PC-9 (cell line): ENCODE data around the gene OR7A10. TPM values are rescaled to one million over a fixed set of nuclear protein-coding genes. Genes with fewer than 3 reads are reported as not detected.
"Not testable (repeated sequence)": the region's sequence is repeated elsewhere in the genome, so short reads cannot be mapped to it uniquely, and the experiment has no call there.

ENCODE experiments used
- BruUV-seq: library from RNA; stranded (reverse); fragments of 400-500 nt; replicated peaks from 2 replicates; lab custom pipeline; 2021; lab: Mats Ljungman, UMichigan
- CTCF ChIA-PET: fragments of 300-600 bp; sonication (Branson Sonifier 250); formaldehyde crosslinking; loops from one replicate; lab custom pipeline; 2022; ENCODE audit warnings: antibody characterized with exemption; lab: Charles Lee
- POLR2A ChIA-PET: fragments of 300-600 bp; sonication (Branson Sonifier 250); formaldehyde crosslinking; loops from one replicate; lab custom pipeline; 2022; ENCODE audit warnings: antibody characterized with exemption; ENCODE audit not compliant: unreplicated experiment; lab: Charles Lee
- DNase-seq, 2 experiments: peaks; one replicate each; pipeline versions ENCODE4 v3.0.0 to v3.0.0-alpha.2; 2015 to 2022; ENCODE audit warnings: mixed read lengths in 1 of 2
- H2AFZ ChIP-seq: fragments of 200-600 bp; sonication (generic); 2 replicates; pipeline ENCODE4 v1.8.1; 2017; ENCODE audit warnings: antibody characterized with exemption
- H3F3A ChIP-seq: fragments of 200-600 bp; sonication (generic); 2 replicates; pipeline ENCODE4 v1.8.1; 2017; ENCODE audit warnings: antibody characterized with exemption, mild to moderate bottlenecking, low read depth; ENCODE audit not compliant: insufficient read depth
- H3K27ac ChIP-seq: fragments of 200-600 bp; sonication (generic); 2 replicates; pipeline ENCODE4 v1.6.1; 2016; ENCODE audit warnings: mixed run types
- H3K27me3 ChIP-seq: fragments of 200-600 bp; sonication (generic); 2 replicates; pipeline ENCODE4 v1.6.1; 2016; ENCODE audit warnings: low read depth, mixed run types; ENCODE audit not compliant: insufficient read depth
- H3K36me3 ChIP-seq: fragments of 200-600 bp; sonication (generic); 2 replicates; pipeline ENCODE4 v1.6.1; 2016; ENCODE audit warnings: low read depth, mixed run types
- H3K4me1 ChIP-seq: fragments of 200-600 bp; sonication (generic); replicated peaks from 2 replicates; pipeline ENCODE4 v1.6.1; 2016; ENCODE audit warnings: mixed run types; ENCODE audit not compliant: insufficient read depth
- H3K4me2 ChIP-seq: fragments of 200-600 bp; sonication (generic); 2 replicates; pipeline ENCODE4 v1.6.1; 2017; ENCODE audit warnings: mixed run types
- H3K4me3 ChIP-seq: fragments of 200-600 bp; sonication (generic); 2 replicates; pipeline ENCODE4 v1.6.1; 2016; ENCODE audit warnings: mixed run types
- H3K79me2 ChIP-seq: fragments of 200-600 bp; sonication (generic); 2 replicates; pipeline ENCODE4 v1.6.1; 2017; ENCODE audit warnings: low read depth, mixed run types
- H3K9me2 ChIP-seq: fragments of 200-600 bp; sonication (generic); 2 replicates; pipeline ENCODE4 v1.8.1; 2017; ENCODE audit warnings: mild to moderate bottlenecking; ENCODE audit not compliant: insufficient read depth
- H3K9me3 ChIP-seq: fragments of 200-600 bp; sonication (generic); 2 replicates; pipeline ENCODE4 v1.8.1; 2016; ENCODE audit warnings: low read depth; ENCODE audit not compliant: insufficient read depth
- H4K20me1 ChIP-seq: fragments of 200-600 bp; sonication (generic); 2 replicates; pipeline ENCODE4 v1.8.1; 2017; ENCODE audit not compliant: insufficient read depth
- EZH2 ChIP-seq: fragments of 200-600 bp; sonication (generic); IDR thresholded peaks from 2 replicates; pipeline ENCODE4 v1.8.0; 2017; ENCODE audit warnings: antibody characterized with exemption, low read depth
- intact Hi-C: fragments of 100-400 bp; cut with micrococcal nuclease; formaldehyde crosslinking; loops from one replicate; pipeline ENCODE4 v1.10.0; 2022; ENCODE audit not compliant: unreplicated experiment
- total RNA-seq: library from RNA; stranded (reverse); gene quantifications from 2 replicates; pipeline ENCODE4 v1.2.3, GENCODE V29; 2021
- TF ChIP-seq, protein P1 (sequence below): fragments of 200-600 bp; sonication (generic); conservative IDR thresholded peaks from 2 replicates; pipeline ENCODE4 v1.6.1; 2017; ENCODE audit warnings: mixed run types, antibody characterized with exemption, mild to moderate bottlenecking, moderate library complexity

OR7A10 gene
- total RNA-seq, 1 experiment from 2014 or later: not detected

DNA sequence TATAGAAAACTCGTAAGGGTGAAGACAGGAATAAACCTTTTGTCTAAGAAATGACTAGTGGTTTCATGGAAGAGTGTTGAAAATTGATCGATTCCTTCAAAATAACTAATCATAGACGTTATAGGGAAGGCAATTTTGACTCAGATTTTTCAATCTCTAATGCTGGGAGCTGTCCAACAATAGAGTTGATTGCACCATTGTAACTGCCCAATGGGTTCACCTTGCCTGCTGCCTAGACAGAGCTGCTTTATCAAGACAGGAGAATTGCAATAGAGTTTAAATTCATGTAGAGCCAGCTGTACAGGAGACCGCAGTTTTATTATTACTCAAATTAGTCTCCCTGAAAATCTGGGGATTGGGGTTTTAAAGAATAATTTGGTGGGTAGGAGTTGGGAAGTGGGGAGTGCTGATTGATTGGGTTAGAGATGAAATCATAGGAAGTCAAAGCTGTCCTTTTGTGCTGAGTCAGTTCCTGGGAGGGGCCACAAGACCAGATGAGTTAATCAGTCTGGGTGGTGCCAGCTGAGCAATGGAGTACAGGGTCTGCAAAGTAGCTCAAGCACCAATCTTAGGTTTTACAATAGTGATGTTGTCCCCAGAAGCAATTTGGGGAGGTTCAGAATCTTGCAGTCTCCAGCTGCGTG lies 53.5 kb downstream of the OR7A10 start:
- Histone ChIP-seq H3K36me3 (no peaks in the 10 kb centered on the region), H3K79me2 (no peaks in the 10 kb centered on the region), H3K4me1 (0 out of 2 replicates have a peak, but pooled peaks cover 5% of the 10 kb centered on the region), H3K4me2 (no peak overlapping the region), H3K9me3 (no peaks in the 10 kb centered on the region), H3K27me3 (no peaks in the 10 kb centered on the region), H3K27ac (no peak overlapping the region), H3K4me3 (no peak overlapping the region), H2AFZ (no peak overlapping the region), H3K9me2 (no peaks in the 10 kb centered on the region), H4K20me1 (no peaks in the 10 kb centered on the region), H3F3A (no peaks in the 10 kb centered on the region)
- DNase-seq: no peak
- TF ChIP-seq, protein P1, sequence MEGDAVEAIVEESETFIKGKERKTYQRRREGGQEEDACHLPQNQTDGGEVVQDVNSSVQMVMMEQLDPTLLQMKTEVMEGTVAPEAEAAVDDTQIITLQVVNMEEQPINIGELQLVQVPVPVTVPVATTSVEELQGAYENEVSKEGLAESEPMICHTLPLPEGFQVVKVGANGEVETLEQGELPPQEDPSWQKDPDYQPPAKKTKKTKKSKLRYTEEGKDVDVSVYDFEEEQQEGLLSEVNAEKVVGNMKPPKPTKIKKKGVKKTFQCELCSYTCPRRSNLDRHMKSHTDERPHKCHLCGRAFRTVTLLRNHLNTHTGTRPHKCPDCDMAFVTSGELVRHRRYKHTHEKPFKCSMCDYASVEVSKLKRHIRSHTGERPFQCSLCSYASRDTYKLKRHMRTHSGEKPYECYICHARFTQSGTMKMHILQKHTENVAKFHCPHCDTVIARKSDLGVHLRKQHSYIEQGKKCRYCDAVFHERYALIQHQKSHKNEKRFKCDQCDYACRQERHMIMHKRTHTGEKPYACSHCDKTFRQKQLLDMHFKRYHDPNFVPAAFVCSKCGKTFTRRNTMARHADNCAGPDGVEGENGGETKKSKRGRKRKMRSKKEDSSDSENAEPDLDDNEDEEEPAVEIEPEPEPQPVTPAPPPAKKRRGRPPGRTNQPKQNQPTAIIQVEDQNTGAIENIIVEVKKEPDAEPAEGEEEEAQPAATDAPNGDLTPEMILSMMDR: no peak
- no peak for TF ChIP-seq EZH2
- intact Hi-C loops: no loop called here
- CTCF ChIA-PET: no interaction called here
- BruUV-seq: no TSS peak
- POLR2A ChIA-PET: no interaction called here

DNA sequence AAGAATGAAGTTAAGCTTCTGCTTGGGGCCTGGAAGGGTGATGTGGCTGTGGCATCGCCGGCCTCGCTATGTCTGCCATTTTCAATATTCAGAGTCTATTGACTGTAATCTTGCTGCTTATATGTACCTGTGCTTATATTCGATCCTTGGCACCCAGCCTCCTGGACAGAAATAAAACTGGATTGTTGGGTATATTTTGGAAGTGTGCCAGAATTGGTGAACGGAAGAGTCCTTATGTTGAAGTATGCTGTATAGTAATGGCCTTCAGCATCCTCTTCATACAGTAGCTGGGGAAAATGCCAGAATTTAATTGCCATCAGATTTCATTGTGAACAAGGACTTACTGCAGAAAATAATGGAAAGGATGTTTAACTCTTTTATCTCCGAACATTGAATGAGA lies 56.5 kb downstream of the OR7A10 start:
- H3K79me2 ChIP-seq, H3K27me3 ChIP-seq, H3K27ac ChIP-seq, H3K4me1 ChIP-seq, H3K9me3 ChIP-seq, DNase-seq, intact Hi-C loops, BruUV-seq, H2AFZ ChIP-seq, H3K4me3 ChIP-seq, H3F3A ChIP-seq, H3K9me2 ChIP-seq, H4K20me1 ChIP-seq, H3K36me3 ChIP-seq, H3K4me2 ChIP-seq, CTCF ChIA-PET: not testable (repeated sequence)
- POLR2A ChIA-PET: interaction anchor here (0.6 kb wide), 1 partner anchor 12 kb away, joined by 3 read pairs; no protein-coding TSS in a partner anchor

Other genes with a start within 250 kb of the OR7A10 start
- not detected in 2 replicates for gene ADGRE3, start 174.1 kb downstream of the OR7A10 start, total RNA-seq
- 10.1 and 10.5 TPM in 2 replicates for gene ZNF333, start 158.9 kb downstream of the OR7A10 start, total RNA-seq
- 0.25 and 0.26 TPM in 2 replicates for gene ADGRE2, start 70.4 kb downstream of the OR7A10 start, total RNA-seq
- not detected in 2 replicates for gene OR7A5, start 13.7 kb downstream of the OR7A10 start, total RNA-seq
- gene OR7C1, start 13.7 kb downstream of the OR7A10 start, total RNA-seq: not detected in 2 replicates
- gene OR7A17, start 37.2 kb upstream of the OR7A10 start, total RNA-seq: not detected in 2 replicates
- gene OR7C2, start 92.6 kb upstream of the OR7A10 start, total RNA-seq: not detected in 2 replicates
- gene SLC1A6, start 130.9 kb upstream of the OR7A10 start, total RNA-seq: 1.5 and 2.9 TPM in 2 replicates
- gene CASP14, start 200.6 kb upstream of the OR7A10 start, total RNA-seq: 0.58 and 1.9 TPM in 2 replicates
- not detected in 2 replicates for gene OR1I1, start 233.3 kb upstream of the OR7A10 start, total RNA-seq